ENCODE data around the gene ECE1. TPM values are rescaled to one million over a fixed set of nuclear protein-coding genes. Genes with fewer than 3 reads are reported as not detected.

ECE1 gene
- total and polyA plus RNA-seq, 2 of the 13 experiments (the other 11 are each of a cell fraction or from before 2014, with no cell fraction given), result 13.5 to 21.2 TPM

DNA sequence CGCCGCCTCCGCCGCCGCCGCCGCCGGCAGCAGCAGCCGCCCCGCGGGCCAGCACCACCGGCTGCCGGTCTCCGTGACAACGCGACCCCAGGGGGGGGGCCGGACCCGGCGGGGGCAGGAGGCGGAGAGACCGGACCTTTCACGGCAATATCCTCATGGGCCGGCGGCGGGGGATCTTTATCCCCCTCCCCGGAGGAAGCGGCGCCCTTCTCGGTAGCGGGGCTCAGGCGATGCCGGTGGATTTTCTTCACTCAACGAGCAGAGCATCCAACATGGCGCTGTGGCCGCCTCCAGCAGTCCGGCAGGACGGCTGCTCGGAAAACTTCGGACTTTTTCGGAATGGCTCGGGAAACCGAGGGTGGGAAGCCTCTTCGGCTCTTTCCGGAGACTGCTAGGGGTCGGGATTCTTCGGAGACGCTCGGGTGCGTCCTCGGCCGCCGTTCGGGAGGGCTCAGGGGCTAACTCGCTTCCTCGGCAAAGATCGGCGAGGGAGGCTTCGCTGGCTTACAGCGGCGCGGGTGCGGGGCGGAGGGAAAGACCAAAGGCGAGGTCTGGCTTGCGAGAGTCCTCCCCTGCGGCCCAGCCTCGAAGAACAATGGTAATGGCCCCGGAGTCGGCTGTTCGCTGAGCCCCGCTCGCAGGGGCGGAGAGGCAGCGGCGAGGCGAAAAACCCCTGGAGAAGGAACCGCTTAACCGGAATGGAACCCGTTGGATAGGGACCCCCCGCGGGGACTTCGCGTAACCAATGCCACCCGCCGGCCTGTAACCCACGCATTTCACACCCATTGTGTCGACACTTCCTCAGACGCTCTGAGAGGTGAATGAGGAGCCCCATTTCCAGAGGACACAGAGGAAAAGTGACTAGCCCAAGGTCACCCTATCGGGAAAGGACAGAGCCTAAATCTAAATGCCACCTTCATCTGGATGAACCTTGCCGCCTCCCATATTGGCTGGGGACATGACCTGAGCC lies 113.4 kb downstream of the ECE1 start, which contains the start of gene EIF4G3 (continued):
- TF ChIP-seq ASH2L (IDR thresholded peaks at IDR 0.05; ENCODE audit: insufficient read length, low read depth, low read length) (peak; percentile 91), ZFX (CRISPR knock-in tag; IDR thresholded peaks at IDR 0.05; ENCODE audit: low read depth) (peak; percentile 21; the same call in 1 of the 2 replicates), ZNF710 (CRISPR knock-in tag; IDR thresholded peaks at IDR 0.05; ENCODE audit: borderline replicate concordance) (no peak), KDM5B (CRISPR knock-in tag; IDR thresholded peaks at IDR 0.05; ENCODE audit: borderline replicate concordance) (peak; percentile 43; the same call in 1 of the 2 replicates), TFDP1 (CRISPR knock-in tag; IDR thresholded peaks at IDR 0.05; ENCODE audit: borderline replicate concordance) (peak; percentile 58; the same call in 1 of the 2 replicates), ZNF256 (CRISPR knock-in tag; conservative IDR thresholded peaks at IDR 0.05) (0 out of 2 replicates have a peak, but pooled peaks have one; percentile 39), PCBP2 (optimal IDR thresholded peaks at IDR 0.05; ENCODE audit: low read depth, low read length, poor library complexity, severe bottlenecking) (no peak), ZNF451 (CRISPR knock-in tag; IDR thresholded peaks at IDR 0.05) (0 out of 2 replicates have a peak, but pooled peaks have one; percentile 34), ZZZ3 (CRISPR knock-in tag; IDR thresholded peaks at IDR 0.05; ENCODE audit: borderline replicate concordance) (peak; percentile 94; the same call in 1 of the 2 replicates), MED1 (CRISPR knock-in tag; IDR thresholded peaks at IDR 0.05) (peak; percentile 43)
- TF ChIP-seq, protein P1, sequence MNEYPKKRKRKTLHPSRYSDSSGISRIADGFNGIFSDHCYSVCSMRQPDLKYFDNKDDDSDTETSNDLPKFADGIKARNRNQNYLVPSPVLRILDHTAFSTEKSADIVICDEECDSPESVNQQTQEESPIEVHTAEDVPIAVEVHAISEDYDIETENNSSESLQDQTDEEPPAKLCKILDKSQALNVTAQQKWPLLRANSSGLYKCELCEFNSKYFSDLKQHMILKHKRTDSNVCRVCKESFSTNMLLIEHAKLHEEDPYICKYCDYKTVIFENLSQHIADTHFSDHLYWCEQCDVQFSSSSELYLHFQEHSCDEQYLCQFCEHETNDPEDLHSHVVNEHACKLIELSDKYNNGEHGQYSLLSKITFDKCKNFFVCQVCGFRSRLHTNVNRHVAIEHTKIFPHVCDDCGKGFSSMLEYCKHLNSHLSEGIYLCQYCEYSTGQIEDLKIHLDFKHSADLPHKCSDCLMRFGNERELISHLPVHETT (CRISPR knock-in tag; conservative IDR thresholded peaks at IDR 0.05), result peak; percentile 85
- TF ChIP-seq, protein P2, sequence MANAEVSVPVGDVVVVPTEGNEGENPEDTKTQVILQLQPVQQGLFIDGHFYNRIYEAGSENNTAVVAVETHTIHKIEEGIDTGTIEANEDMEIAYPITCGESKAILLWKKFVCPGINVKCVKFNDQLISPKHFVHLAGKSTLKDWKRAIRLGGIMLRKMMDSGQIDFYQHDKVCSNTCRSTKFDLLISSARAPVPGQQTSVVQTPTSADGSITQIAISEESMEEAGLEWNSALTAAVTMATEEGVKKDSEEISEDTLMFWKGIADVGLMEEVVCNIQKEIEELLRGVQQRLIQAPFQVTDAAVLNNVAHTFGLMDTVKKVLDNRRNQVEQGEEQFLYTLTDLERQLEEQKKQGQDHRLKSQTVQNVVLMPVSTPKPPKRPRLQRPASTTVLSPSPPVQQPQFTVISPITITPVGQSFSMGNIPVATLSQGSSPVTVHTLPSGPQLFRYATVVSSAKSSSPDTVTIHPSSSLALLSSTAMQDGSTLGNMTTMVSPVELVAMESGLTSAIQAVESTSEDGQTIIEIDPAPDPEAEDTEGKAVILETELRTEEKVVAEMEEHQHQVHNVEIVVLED (CRISPR knock-in tag; IDR thresholded peaks at IDR 0.05; ENCODE audit: borderline replicate concordance), result peak; percentile 38; the same call in 1 of the 2 replicates
- TF ChIP-seq, protein P3, sequence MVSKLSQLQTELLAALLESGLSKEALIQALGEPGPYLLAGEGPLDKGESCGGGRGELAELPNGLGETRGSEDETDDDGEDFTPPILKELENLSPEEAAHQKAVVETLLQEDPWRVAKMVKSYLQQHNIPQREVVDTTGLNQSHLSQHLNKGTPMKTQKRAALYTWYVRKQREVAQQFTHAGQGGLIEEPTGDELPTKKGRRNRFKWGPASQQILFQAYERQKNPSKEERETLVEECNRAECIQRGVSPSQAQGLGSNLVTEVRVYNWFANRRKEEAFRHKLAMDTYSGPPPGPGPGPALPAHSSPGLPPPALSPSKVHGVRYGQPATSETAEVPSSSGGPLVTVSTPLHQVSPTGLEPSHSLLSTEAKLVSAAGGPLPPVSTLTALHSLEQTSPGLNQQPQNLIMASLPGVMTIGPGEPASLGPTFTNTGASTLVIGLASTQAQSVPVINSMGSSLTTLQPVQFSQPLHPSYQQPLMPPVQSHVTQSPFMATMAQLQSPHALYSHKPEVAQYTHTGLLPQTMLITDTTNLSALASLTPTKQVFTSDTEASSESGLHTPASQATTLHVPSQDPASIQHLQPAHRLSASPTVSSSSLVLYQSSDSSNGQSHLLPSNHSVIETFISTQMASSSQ (IDR thresholded peaks at IDR 0.05; ENCODE audit: low read depth), result no peak
- TF ChIP-seq, protein P3 (CRISPR knock-in tag; IDR thresholded peaks at IDR 0.05; ENCODE audit: borderline replicate concordance), result 0 out of 2 replicates have a peak, but pooled peaks have one; percentile 45
- TF ChIP-seq, protein P4, sequence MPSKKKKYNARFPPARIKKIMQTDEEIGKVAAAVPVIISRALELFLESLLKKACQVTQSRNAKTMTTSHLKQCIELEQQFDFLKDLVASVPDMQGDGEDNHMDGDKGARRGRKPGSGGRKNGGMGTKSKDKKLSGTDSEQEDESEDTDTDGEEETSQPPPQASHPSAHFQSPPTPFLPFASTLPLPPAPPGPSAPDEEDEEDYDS (CRISPR knock-in tag; IDR thresholded peaks at IDR 0.05), result 0 out of 2 replicates have a peak, but pooled peaks have one; percentile 20

Measured in HepG2 (cell line).